ENCODE measurements around the gene TMEM134. TPM values are rescaled to one million over a fixed set of nuclear protein-coding genes. Genes with fewer than 3 reads are reported as not detected.
"Not testable (repeated sequence)": the region's sequence is repeated elsewhere in the genome, so short reads cannot be mapped to it uniquely, and the experiment has no call there.

The TMEM134 gene
- total RNA-seq, 1 donor from 2014 or later, result 87.5 TPM

GRCh38 chr11:67431346-67432249 is 37.5 kb downstream of the TMEM134 start:
- no peak overlapping the region for H3K4me3 ChIP-seq
- no peaks in the 10 kb centered on the region for H3K9me3 ChIP-seq (replicated peaks)
- no peak for TF ChIP-seq CTCF (IDR thresholded peaks at IDR 0.05; ENCODE audit: borderline replicate concordance)
- intact Hi-C loops (cut with micrococcal nuclease), result no loop called here
- no peak for DNase-seq
- H3K27ac ChIP-seq (replicated peaks), result no peak overlapping the region
- peaks cover 65% of the 10 kb centered on the region for H3K36me3 ChIP-seq
- peaks cover 38% of the 10 kb centered on the region for H3K4me1 ChIP-seq
- no peaks in the 10 kb centered on the region for H3K27me3 ChIP-seq (ENCODE audit: low read depth)

GRCh38 chr11:67429722-67430121 is 39.3 kb downstream of the TMEM134 start:
- Histone ChIP-seq H3K36me3 (peaks cover 49% of the 10 kb centered on the region), H3K4me3 (peak overlapping the region; percentile 81), H3K27ac (replicated peaks) (no peak overlapping the region), H3K9me3 (replicated peaks) (no peaks in the 10 kb centered on the region), H3K27me3 (ENCODE audit: low read depth) (no peaks in the 10 kb centered on the region), H3K4me1 (peaks cover 31% of the 10 kb centered on the region)
- intact Hi-C loops (cut with micrococcal nuclease), result no loop called here
- DNase-seq, result no peak
- no peak for TF ChIP-seq CTCF (IDR thresholded peaks at IDR 0.05; ENCODE audit: borderline replicate concordance)

GRCh38 chr11:67429038-67429668 is 39.9 kb downstream of the TMEM134 start:
- Histone ChIP-seq H3K9me3 (replicated peaks) (no peaks in the 10 kb centered on the region), H3K36me3 (peaks cover 43% of the 10 kb centered on the region), H3K27me3 (ENCODE audit: low read depth) (no peaks in the 10 kb centered on the region), H3K4me3 (peak overlapping the region; percentile 81), H3K27ac (replicated peaks) (peak overlapping the region; percentile 89), H3K4me1 (peaks cover 31% of the 10 kb centered on the region)
- no peak for DNase-seq
- no peak for TF ChIP-seq CTCF (IDR thresholded peaks at IDR 0.05; ENCODE audit: borderline replicate concordance)
- intact Hi-C loops (cut with micrococcal nuclease), result no loop called here

- peak; percentile 99 for DNase-seq
- Histone ChIP-seq H3K27me3 (ENCODE audit: low read depth) (no peaks in the 10 kb centered on the region), H3K4me3 (peak within 1 kb of the TSS; percentile 81), H3K27ac (replicated peaks) (peak within 1 kb of the TSS; percentile 89), H3K9me3 (replicated peaks) (no peaks in the 10 kb centered on the region), H3K4me1 (peaks cover 31% of the 10 kb centered on the region), H3K36me3 (peaks cover 35% of the 10 kb centered on the region)
- no peak for TF ChIP-seq CTCF (IDR thresholded peaks at IDR 0.05; ENCODE audit: borderline replicate concordance)
- intact Hi-C loops (cut with micrococcal nuclease), result no loop called here
These were observed 40.7 kb downstream of the TMEM134 start, which contains the start of gene RPS6KB2 for GRCh38 chr11:67428052-67429001. TSS of gene RPS6KB2 (plus strand) at chr11:67428494. CDS start at chr11:67428546, 52 bp downstream.

- intact Hi-C loops (cut with micrococcal nuclease); DNase-seq; H3K9me3 ChIP-seq (replicated peaks); H3K27me3 ChIP-seq (ENCODE audit: low read depth): not testable (repeated sequence)
- Histone ChIP-seq H3K4me1 (peaks cover 31% of the 10 kb centered on the region), H3K4me3 (peak overlapping the region; percentile 81), H3K27ac (replicated peaks) (peak overlapping the region; percentile 89), H3K36me3 (peaks cover 26% of the 10 kb centered on the region)
These were observed 41.6 kb downstream of the TMEM134 start for GRCh38 chr11:67427364-67427859.
